ENCODE measurements around the gene RASL10A. TPM values are rescaled to one million over a fixed set of nuclear protein-coding genes. Genes with fewer than 3 reads are reported as not detected.

RASL10A gene
- total RNA-seq, 1 experiment from 2014 or later: 1.6 TPM

DNA sequence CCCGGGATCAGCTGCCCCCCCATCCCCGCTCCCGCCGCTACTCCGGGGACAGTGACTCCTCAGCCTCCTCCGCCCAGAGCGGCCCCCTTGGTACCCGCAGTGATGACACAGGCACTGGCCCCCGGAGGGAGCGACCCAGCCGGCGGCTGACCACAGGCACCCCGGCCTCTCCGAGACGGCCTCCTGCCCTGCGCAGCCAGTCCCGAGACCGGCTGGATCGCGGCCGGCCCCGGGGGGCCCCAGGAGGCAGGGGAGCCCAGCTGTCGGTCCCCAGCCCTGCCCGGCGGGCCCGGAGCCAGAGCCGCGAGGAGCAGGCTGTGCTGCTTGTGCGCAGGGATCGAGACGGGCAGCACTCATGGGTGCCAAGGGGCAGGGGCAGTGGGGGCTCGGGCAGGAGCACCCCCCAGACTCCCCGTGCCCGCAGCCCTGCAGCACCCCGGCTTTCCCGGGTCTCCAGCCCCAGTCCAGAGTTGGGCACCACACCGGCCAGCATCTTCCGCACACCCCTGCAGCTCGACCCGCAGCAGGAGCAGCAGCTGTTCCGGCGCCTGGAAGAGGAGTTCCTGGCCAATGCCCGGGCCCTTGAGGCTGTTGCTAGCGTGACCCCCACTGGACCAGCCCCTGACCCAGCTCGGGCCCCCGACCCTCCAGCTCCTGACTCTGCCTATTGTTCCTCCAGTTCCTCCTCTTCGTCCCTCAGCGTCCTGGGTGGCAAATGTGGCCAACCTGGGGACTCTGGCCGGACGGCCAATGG lies 3.9 kb downstream of the RASL10A start:
- peaks cover 29% of the 10 kb centered on the region for H3K27me3 Mint-ChIP-seq (ENCODE audit: unreplicated experiment)
- H3K4me3 Mint-ChIP-seq (ENCODE audit: low read depth, unreplicated experiment): peak overlapping the region; percentile 41
- H3K9me3 Mint-ChIP-seq (ENCODE audit: low read depth, unreplicated experiment): no peaks in the 10 kb centered on the region
- TF ChIP-seq, protein P1, sequence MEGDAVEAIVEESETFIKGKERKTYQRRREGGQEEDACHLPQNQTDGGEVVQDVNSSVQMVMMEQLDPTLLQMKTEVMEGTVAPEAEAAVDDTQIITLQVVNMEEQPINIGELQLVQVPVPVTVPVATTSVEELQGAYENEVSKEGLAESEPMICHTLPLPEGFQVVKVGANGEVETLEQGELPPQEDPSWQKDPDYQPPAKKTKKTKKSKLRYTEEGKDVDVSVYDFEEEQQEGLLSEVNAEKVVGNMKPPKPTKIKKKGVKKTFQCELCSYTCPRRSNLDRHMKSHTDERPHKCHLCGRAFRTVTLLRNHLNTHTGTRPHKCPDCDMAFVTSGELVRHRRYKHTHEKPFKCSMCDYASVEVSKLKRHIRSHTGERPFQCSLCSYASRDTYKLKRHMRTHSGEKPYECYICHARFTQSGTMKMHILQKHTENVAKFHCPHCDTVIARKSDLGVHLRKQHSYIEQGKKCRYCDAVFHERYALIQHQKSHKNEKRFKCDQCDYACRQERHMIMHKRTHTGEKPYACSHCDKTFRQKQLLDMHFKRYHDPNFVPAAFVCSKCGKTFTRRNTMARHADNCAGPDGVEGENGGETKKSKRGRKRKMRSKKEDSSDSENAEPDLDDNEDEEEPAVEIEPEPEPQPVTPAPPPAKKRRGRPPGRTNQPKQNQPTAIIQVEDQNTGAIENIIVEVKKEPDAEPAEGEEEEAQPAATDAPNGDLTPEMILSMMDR (IDR thresholded peaks at IDR 0.05; ENCODE audit: unreplicated experiment): no peak
- intact Hi-C loops (cut with micrococcal nuclease; ENCODE audit: unreplicated experiment): no loop called here
- H3K36me3 Mint-ChIP-seq (ENCODE audit: insufficient read depth, unreplicated experiment): peaks cover 39% of the 10 kb centered on the region
- no peak for DNase-seq
- peaks cover 41% of the 10 kb centered on the region for H3K4me1 Mint-ChIP-seq (ENCODE audit: low read depth, unreplicated experiment)
- no TSS peak for BruUV-seq (replicated peaks)
- peak overlapping the region; percentile 83 for H3K27ac Mint-ChIP-seq (ENCODE audit: unreplicated experiment)
- CTCF ChIA-PET: interaction anchor here (0.6 kb wide), 1 partner anchor 278 kb away, joined by 4 read pairs; no protein-coding TSS in a partner anchor

GRCh38 chr22:29310863-29311339 lies 4.6 kb downstream of the RASL10A start:
- no TSS peak for BruUV-seq (replicated peaks)
- Mint-ChIP-seq H3K9me3 (ENCODE audit: low read depth, unreplicated experiment) (no peaks in the 10 kb centered on the region), H3K4me1 (ENCODE audit: low read depth, unreplicated experiment) (peaks cover 41% of the 10 kb centered on the region), H3K27me3 (ENCODE audit: unreplicated experiment) (peaks cover 22% of the 10 kb centered on the region), H3K4me3 (ENCODE audit: low read depth, unreplicated experiment) (peak overlapping the region; percentile 41), H3K27ac (ENCODE audit: unreplicated experiment) (peak overlapping the region; percentile 36), H3K36me3 (ENCODE audit: insufficient read depth, unreplicated experiment) (peaks cover 42% of the 10 kb centered on the region)
- TF ChIP-seq, protein P1 (IDR thresholded peaks at IDR 0.05; ENCODE audit: unreplicated experiment): no peak
- peak; percentile 97 for DNase-seq
- CTCF ChIA-PET: interaction anchor here (0.5 to 0.6 kb wide), 3 partner anchors 252 to 581 kb away, joined by 3 to 5 read pairs (median 4); no protein-coding TSS in a partner anchor
- intact Hi-C loops (cut with micrococcal nuclease; ENCODE audit: unreplicated experiment): no loop called here

GRCh38 chr22:29310065-29310862 lies 5.2 kb downstream of the RASL10A start:
- no TSS peak for BruUV-seq (replicated peaks)
- H3K27ac Mint-ChIP-seq (ENCODE audit: unreplicated experiment): peak overlapping the region; percentile 36
- no peaks in the 10 kb centered on the region for H3K9me3 Mint-ChIP-seq (ENCODE audit: low read depth, unreplicated experiment)
- no peak for DNase-seq
- TF ChIP-seq, protein P1 (IDR thresholded peaks at IDR 0.05; ENCODE audit: unreplicated experiment): no peak
- H3K4me1 Mint-ChIP-seq (ENCODE audit: low read depth, unreplicated experiment): peaks cover 41% of the 10 kb centered on the region
- CTCF ChIA-PET: interaction anchor here (0.5 to 0.6 kb wide), 3 partner anchors 252 to 1799 kb away, joined by 3 to 5 read pairs (median 3); no protein-coding TSS in a partner anchor
- peak overlapping the region; percentile 41 for H3K4me3 Mint-ChIP-seq (ENCODE audit: low read depth, unreplicated experiment)
- intact Hi-C loops (cut with micrococcal nuclease; ENCODE audit: unreplicated experiment): no loop called here
- H3K27me3 Mint-ChIP-seq (ENCODE audit: unreplicated experiment): peaks cover 21% of the 10 kb centered on the region
- H3K36me3 Mint-ChIP-seq (ENCODE audit: insufficient read depth, unreplicated experiment): peaks cover 48% of the 10 kb centered on the region

GRCh38 chr22:29309332-29310064 lies 6.0 kb downstream of the RASL10A start:
- Mint-ChIP-seq H3K36me3 (ENCODE audit: insufficient read depth, unreplicated experiment) (peaks cover 56% of the 10 kb centered on the region), H3K27me3 (ENCODE audit: unreplicated experiment) (peaks cover 14% of the 10 kb centered on the region), H3K27ac (ENCODE audit: unreplicated experiment) (no peak overlapping the region), H3K4me3 (ENCODE audit: low read depth, unreplicated experiment) (peak overlapping the region; percentile 81), H3K9me3 (ENCODE audit: low read depth, unreplicated experiment) (no peaks in the 10 kb centered on the region), H3K4me1 (ENCODE audit: low read depth, unreplicated experiment) (peaks cover 37% of the 10 kb centered on the region)
- intact Hi-C loops (cut with micrococcal nuclease; ENCODE audit: unreplicated experiment): no loop called here
- no TSS peak for BruUV-seq (replicated peaks)
- DNase-seq: peak; percentile 41
- CTCF ChIA-PET: no interaction called here
- TF ChIP-seq, protein P1 (IDR thresholded peaks at IDR 0.05; ENCODE audit: unreplicated experiment): no peak
